Stimulated activated naive CD4-positive, alpha-beta T cell treated with Interleukin-2 at 50 U/mL for 16 hours (primary cell): ENCODE measurements around the gene MARCKS.

Experiments
- DNase-seq: peaks from one replicate; lab custom pipeline; 2025; lab: John Stamatoyannopoulos, UW

Gene MARCKS

DNA sequence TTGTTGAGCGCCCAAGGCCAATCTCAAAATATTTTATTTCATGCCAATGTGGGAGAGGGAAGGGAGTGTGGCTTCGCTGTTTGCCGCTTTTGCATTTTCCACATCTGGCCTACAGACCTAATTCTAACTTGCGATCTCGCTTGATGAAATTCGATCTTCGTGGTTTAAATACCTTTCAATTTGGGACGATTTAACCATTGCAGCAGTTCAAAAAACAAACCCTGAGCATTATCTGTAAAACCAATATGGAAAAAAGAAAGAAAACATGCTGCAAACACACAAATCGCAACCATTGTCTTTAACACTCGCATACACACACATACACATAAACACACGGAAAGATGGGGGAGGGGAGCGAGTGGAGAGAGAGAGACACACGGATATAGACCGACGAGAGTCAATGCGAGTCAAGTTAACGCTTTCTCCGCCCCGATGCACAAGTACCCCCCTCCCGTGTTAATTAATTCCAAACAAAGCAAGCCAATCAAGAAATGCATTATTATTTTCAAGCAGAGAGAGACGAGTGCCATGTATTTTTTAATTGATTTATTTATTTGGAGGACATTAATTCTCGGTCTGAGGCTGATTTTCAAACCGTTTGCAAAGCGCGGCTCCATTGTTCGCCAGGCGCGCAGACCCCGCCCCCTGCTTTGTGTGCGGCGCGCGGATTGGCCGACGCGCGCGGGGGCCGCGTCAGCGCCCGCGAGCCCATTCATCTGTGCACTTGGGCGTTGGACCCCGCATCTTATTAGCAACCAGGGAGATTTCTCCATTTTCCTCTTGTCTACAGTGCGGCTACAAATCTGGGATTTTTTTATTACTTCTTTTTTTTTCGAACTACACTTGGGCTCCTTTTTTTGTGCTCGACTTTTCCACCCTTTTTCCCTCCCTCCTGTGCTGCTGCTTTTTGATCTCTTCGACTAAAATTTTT lies at the start of gene MARCKS:
Gene MARCKS (plus strand): TSS at position 721 of the 931 bp plus-strand sequence. CDS start 401 bp downstream, outside the sequence.
- no peak for DNase-seq

GRCh38 chr6:113809826-113810225 lies 47.3 kb upstream of the MARCKS start:
- no peak for DNase-seq

DNA sequence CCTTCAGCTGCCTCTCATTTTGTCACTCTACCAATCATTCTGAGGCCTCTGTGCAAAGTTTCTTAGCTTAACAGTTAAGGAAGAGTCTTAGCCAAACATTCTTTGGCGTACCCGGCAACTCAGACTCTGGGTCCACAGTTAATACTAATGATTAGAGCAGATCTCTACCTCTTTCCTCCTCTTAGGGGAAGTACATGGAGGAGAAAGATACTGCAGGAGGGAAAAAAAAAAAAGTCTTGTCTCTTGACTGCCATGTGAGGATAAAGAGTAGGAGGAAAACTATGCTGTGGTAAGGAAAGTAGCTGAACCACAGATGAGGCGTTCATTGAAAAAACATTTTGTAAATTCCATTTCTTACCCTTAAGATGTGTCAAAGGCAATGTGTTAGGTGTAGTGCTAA lies 44.0 kb upstream of the MARCKS start:
- no peak for DNase-seq

GRCh38 chr6:113818578-113818977 lies 38.6 kb upstream of the MARCKS start:
- no peak for DNase-seq

DNA sequence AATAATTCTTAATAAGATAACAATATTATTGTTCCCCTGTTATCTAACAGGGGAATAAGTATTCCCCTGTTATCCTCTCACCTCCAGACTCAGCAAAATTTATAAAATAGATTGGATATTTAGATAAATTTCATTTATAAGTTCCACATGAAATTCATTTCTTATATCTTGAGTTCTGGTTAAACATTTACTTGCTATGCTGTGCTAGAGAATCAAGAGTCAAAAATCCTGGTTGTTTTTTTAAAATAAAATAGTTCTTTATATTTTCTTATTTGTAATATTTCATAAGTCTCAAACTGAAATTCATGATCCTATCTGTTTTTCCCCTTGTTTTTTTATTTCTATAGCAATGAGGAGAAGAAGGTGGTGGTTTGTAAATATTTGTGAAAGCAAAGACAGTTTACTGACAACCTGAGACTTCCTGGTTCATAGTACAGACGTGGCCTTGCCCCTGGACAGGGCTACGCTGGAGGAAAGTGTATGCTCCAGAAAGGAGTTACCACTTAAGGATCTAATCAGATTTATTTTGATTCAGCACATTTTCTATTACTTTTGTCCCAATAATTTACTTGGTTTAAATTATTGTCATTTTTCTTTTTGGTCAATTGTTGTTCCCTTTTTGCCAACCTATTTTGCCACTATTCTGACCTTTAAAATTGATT lies 37.8 kb upstream of the MARCKS start:
- DNase-seq: no peak

DNA sequence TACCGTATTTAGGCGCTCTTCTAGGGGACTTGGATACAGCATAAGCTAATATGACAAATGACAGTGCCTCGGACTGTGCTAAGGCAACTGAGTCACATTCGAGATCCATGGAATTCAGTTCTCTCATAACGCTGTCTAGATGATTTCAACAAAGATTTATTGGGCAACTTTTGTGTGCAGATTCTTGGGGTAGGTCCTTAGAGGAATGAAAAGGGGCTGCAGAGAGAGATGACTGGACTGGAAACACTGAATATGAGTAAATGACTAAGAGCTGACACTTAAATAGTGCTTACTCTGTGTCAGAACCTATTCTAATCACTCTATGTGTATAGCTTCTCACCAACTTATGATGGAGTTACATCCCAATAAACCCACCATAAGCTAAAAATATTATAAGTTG lies 36.4 kb upstream of the MARCKS start:
- DNase-seq: no peak

GRCh38 chr6:113821445-113821844 lies 35.7 kb upstream of the MARCKS start:
- DNase-seq: no peak

DNA sequence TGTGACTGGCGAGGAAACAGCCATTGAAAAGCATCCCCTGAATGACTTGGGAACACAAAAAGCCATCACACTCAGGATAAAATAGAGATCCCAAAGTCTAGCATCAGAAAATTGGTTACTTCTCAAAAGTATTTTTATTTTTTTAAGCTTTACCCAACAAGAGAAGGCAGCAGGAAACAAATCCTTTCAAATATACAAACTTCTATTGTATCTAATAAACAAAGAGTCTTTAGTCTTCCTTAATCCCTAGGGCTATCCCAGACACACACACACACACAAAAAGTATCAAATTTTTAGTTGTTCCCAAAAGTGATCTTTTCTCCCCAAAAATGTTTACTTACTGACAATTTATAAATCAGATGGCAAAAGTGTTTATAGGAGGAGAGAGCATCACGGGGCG lies 33.2 kb upstream of the MARCKS start:
- no peak for DNase-seq

DNA sequence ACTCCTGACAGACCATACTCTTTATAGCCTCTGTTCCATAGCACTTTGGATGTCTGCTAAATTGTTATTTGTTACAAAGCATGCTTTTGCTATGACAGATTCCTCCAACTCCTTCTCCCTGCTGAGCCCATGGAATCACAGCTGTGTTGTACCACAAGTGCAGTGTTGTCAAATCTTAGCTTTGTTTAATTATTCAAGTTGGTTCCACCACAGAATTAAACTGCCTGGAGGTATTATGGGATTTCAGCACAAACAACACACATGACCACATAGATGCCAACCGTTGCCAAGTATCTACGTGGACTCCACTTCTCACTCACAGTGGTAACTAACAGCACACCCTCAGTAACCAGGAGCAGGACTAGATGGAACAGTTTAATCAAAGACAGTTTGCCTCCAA lies 32.7 kb upstream of the MARCKS start:
- no peak for DNase-seq

DNA sequence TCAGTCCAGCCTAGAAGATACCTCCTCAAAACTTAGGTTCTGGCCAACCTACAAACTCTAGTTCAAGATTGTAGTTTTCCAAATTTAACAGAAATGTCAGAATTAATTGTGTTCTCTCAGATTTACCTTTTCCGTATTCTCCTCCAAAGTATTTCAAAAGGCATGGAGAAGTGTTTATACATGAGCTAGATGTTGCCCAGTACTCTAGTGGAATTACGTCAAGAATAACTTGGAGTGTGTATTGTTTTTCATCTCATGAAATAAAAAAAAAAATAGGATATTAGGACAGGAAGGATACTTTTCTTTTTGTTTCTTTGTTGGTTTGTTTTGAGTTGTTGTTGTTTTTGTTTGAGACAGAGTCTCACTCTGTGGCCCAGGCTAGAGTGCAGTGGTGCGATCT lies 32.3 kb upstream of the MARCKS start:
- no peak for DNase-seq

GRCh38 chr6:113825781-113826180 lies 31.4 kb upstream of the MARCKS start:
- no peak for DNase-seq

DNA sequence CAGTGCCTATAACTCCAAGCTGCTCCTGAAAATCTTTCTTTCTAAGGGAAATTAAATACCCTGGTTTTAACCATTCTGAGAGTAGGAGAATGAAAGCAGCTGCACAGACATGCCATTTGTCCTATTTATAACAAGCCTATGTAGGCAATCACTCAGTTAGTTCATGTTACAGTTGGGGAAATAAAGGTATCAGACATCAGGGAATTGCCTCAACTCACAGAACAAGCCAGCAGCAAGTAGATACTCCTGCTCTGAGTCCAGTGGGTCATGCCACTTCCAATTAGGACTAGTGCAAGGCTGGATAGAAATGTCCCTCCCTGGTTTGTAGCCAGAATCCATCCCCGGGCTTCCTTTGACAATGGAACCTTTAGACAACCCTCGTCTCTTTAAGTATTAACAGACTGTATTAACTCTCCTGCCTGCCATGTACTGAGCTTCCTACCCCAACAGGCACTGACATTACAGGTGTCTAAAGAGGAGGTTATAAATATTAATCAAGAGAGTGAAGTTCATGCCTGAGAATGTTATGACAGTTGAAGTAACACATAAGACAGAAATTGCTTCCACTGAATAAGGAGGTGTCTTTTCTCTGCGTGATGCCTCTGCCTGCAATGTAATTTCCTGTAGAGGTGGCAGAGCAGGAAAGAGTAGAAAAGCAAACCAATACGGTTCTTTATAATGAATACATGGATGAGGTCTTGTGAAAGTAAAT lies 28.0 kb upstream of the MARCKS start:
- DNase-seq: no peak

GRCh38 chr6:113829696-113830045 lies 27.5 kb upstream of the MARCKS start:
- no peak for DNase-seq

GRCh38 chr6:113830140-113830539 lies 27.0 kb upstream of the MARCKS start:
- no peak for DNase-seq

- no peak for DNase-seq
These were observed 23.6 kb upstream of the MARCKS start for GRCh38 chr6:113833537-113833936.

GRCh38 chr6:113837170-113837569 lies 20.0 kb upstream of the MARCKS start:
- no peak for DNase-seq

- no peak for DNase-seq
These were observed 15.0 kb upstream of the MARCKS start for GRCh38 chr6:113842165-113842564.

DNA sequence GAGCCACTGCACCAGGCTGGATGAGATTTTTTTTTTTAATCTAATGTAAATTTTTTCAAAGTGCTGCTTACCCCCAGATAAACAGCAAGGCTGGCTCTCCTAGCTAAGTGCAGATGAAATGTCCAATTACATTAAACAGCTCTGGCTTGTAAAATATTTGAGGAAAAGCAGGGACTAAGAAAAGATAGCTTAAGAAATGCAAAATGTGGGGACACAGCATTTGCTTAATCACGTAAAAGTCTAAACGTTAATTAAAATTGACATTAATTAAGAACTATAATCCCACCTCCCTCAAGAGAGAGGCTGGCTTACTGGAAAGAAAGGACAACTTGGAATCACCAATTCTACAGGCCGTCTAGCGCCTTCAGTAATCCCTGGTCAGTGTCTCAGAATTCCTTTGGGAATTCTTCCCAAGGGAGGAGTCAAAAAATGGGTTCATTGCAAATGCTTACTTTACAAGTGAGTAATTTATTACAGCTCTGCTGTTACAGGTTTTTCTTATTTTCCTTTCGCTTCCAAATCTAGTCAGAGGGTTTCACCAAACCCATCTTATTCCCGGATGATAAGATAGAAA lies 13.6 kb upstream of the MARCKS start:
- DNase-seq: no peak

- no peak for DNase-seq
These were observed 10.6 kb upstream of the MARCKS start for GRCh38 chr6:113846577-113846976.

DNA sequence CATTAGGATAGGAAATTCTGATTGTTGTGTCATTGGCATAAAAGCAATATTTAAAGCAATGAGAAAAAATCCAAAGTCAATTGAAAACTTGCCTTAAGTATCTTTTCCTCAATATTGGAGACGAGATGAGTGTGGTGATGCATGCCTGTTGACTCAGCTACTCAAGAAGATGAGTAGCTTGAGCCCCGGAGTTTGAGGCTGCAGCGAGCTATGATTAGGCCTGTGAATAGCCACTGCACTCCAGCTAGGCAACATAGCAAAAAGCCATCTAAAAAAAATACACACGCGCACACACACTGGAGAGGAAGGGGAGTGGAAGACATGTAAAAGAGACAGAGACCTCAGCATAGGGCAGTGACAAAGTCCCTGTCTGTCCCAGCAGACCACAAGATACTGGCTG lies 9.7 kb upstream of the MARCKS start:
- no peak for DNase-seq

GRCh38 chr6:113848280-113848679 lies 8.9 kb upstream of the MARCKS start:
- DNase-seq: no peak

GRCh38 chr6:113848811-113849210 lies 8.3 kb upstream of the MARCKS start:
- no peak for DNase-seq

DNA sequence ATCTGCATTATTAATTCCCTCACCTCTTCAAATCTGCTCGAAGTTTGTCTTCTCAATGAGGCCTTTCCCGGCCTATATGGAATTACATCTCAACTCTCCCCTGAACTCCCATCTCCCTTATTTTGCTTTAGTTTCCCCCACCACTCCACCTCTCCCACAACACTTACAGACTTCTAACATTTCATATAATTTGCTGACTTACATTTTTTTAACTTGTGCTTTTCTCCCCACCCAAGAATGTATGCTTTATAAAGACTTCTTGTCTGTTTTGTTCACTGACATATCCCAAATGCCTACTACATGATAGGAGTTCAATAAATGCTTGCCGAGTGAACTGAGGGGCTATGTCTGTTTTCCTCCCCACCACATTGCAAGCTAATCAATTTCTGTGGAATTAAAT lies 3.9 kb upstream of the MARCKS start:
- no peak for DNase-seq
